HG03558 (cell line): ENCODE results near the gene SLC19A1.

ENCODE experiments used
- ATAC-seq: cut with Tn5 transposase; IDR thresholded peaks from one replicate; pipeline ENCODE4 v1.9.1; 2021; ENCODE audit warnings: moderate number of reproducible peaks; ENCODE audit not compliant: unreplicated experiment; ENCODE audit errors: extremely low read depth

The SLC19A1 gene

DNA sequence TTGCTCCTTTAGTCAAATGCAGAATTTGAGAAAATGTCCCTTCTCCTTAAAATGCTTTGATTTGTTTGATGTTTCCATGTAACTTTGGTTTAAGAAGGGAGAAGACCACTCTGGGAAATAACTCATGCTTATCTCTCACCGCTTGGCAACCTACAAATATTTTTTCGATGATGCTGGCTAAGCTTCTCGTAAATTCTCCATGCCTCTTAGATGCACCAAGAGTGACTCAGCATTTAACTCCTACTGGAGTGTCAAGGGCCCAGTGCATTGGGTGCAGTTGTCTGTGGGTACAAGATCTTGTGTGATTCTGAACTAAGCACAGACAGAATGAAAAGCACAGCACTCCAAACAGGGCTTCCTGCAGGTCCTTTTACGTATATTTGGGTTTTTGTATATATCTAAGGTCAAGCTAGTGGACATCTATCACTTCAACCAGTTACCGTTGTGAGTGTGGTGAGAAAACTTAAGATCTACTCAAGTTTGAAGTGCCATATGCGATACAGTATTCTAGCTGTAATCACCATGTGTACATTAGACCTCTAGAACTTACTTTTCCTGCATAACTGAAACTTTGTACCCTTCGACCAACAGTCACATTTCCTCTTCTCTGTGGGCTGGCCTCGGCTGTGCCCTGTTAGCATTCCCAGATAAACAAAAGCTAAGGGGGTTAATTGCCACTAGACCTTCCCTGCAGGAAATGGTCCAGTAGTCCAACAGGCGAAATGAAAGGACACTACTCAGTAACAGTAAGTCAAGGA lies 81.5 kb downstream of the SLC19A1 start:
- no peak for ATAC-seq

DNA sequence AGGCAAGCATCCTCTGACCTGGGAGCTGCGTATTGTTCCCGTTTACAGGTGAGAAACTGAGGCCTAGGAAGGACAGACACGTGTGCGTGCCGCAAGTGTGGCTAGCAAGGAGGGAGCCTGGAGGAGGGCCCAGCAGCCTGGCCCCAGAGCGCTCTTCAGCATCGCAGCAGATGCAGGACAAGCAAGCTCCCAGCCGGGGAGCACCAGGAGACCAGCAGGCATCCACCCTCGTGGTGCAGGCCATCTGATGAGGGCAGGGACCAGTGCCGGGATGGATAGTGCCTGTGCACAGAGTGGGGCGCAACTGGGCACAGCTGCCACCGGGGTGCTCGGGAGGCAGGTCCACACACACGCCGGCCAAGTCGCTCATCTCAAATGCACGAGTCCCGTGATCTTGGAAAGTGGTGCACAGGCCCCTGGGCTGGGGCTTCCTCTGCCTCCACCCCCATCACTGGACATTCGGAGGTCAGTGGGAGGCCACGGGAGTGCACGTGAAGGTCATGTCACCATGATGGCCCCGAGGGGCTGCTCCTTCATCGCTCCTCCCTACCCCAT lies 82.2 kb downstream of the SLC19A1 start:
- ATAC-seq = no peak

DNA sequence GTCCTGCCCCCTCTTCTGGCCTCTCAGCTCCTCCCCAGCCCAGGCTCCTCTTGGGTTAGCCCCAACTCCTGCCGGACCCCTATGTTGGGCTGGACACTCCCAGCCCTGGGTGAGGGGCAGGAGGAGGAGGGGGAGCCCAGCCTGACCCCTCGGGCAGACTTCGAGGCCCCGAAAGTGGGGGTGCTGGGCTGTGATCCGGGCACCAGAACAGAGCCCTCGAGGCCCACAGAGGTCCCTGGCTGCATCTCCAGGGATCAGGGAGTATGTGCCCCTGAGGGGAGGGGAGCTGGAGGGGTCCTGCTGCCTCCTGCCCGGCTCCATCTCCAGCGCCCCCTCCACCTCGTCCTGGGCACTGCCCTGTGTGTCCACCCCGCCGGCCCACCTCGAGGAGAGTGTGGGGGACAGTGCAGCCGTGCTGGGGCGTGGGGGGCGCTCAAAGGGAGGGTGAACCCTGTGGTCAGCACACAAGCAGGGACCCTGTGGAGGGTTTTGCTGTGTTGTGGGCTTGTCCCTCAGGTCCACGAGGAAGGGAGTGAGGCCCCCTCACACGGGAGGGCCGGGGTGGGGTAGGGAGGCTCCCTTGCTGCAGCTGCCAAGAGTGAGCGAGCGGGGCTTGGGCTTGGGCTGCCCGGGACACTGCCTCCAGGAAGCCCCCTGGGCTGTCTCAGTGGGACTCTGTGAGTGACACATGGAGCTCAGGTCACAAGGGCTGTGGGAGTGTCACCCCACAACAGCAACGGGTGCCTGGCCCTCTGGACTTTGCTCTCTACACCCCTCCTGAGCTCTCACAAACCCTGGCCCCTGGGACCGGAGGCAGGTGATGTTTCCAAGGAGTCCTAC lies 82.8 kb downstream of the SLC19A1 start:
- ATAC-seq = no peak

DNA sequence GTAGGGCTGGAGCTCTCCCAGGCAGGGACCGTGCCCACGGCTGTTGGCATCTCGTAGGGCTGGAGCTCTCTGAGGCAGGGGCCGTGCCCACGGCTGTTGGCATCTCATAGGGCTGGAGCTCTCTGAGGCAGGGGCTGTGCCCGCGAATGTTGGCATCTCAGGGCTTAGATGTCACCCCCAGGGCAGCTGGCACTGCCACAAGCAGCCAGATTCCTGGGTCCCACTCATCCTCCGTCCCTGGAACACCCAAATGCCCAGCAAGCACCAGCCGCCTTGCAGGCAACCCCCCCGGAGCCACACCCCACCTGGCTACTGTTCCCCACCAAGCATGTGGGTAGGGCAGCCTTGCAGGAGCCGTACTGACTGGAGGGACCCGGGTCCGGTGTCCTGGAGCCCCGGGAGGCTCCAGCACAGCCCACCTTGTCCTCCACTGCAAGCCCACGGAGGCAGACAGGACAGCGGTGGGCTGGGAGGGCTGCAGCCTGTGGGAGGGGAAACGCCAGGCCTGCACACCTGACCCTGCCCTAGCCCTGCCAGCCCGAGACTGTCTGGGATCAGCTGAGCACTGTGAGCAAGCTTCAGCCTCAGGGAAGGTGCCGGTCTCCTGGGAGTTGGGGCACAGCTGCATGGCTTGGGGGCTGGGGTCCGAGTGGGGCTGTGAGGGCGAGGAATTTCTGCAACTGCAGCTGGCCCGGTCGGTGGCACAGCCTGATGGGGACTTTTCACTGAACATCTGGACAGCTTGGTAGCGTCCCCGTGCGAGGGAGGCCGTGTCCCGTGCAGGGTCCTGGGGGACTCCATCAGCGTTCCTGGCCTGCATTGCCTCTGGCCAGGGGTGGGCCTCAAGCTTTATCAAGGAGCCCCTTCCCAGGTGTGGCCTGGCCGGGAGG lies 83.7 kb downstream of the SLC19A1 start:
- ATAC-seq = no peak

DNA sequence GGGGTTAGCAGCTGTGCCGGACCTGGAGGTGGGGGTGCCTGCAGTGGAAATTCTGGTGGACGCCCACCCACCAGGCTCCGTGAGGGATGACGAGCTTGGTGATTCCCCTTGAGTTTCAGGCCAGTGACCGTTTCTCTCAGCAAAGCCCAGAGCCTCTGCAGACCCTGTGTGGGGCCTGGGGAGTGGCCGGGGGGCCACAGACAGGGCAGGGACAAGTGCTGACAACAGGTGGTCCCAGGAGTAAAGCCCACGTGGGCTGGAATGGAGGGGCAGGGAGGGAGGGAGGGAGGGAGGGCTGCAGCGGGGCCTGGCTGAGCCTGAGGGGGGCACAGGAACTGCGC lies 84.4 kb downstream of the SLC19A1 start:
- no peak for ATAC-seq

DNA sequence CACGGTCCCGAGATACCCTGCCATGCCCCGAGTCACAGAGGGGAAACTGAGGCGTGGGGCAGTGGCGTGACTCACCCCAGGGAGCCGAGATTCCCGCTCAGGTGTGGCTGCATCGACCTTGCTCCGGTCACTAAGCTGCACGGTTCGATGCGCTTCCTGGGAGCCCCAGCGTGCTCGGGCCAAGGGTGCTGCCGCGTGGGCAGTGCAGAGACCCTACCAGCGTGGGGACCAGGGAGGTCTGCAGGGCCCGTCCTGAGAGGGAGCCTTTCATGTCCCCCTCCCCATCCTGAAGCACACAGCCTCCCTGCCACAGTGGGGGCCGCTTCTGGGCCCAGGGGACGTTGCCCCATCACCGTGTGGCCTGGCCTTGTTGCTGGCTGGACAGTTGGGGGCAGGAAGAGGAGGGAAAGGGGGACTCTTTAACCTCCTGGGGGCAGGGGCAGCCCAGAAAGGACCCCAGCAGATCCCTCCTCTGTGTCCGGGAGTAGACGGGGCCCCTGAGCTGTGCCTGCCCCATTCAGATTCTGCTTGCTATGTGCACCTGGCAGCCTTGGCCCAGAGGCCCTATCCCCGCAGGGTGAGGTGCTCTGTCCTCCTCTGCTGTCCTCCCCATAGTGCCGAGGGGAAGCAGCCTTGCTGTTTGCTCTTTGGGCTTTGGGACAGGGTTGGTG lies 84.9 kb downstream of the SLC19A1 start:
- ATAC-seq = no peak

DNA sequence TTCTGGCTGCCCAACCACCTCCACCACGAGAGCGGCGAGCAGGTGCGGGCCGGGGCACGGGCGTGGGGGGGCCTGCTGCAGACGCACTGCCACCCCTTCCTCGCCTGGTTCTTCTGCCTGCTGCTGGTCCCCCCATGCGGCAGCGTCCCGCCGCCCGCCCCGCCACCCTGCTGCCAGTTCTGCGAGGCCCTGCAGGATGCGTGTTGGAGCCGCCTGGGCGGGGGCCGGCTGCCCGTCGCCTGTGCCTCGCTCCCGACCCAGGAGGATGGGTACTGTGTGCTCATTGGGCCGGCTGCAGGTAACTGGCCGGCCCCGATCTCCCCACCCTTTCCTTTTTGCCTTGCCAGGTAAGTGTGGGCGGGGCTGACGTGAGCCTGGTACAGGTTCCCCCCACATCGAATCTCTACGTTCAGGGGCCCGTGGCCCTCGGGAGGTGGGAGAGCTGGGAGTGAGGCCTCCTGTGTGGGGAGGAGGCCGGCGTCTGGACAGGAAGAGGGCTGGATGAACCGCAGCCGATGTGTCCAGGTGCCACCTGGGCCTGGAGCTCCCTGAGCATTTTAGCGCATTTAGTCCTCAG lies 85.6 kb downstream of the SLC19A1 start:
- ATAC-seq = no peak

DNA sequence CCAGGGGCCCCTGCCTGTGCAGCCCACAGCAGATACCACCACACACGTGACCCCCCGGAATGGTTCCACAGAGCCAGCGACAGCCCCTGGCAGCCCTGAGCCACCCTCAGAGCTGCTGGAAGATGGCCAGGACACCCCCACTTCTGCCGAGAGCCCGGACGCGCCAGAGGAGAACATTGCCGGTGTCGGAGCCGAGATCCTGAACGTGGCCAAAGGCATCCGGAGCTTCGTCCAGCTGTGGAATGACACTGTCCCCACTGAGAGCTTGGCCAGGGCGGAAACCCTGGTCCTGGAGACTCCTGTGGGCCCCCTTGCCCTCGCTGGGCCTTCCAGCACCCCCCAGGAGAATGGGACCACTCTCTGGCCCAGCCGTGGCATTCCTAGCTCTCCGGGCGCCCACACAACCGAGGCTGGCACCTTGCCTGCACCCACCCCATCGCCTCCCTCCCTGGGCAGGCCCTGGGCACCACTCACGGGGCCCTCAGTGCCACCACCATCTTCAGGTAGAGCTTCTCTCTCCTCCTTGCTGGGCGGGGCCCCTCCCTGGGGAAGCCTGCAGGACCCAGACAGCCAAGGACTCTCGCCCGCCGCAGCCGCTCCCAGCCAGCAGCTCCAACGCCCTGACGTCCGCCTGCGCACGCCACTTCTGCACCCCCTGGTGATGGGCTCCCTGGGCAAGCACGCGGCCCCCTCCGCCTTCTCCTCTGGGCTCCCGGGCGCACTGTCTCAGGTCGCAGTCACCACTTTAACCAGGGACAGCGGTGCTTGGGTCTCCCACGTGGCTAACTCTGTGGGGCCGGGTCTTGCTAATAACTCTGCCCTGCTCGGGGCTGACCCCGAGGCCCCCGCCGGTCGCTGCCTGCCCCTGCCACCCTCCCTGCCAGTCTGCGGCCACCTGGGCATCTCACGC lies 86.3 kb downstream of the SLC19A1 start:
- ATAC-seq = no peak

DNA sequence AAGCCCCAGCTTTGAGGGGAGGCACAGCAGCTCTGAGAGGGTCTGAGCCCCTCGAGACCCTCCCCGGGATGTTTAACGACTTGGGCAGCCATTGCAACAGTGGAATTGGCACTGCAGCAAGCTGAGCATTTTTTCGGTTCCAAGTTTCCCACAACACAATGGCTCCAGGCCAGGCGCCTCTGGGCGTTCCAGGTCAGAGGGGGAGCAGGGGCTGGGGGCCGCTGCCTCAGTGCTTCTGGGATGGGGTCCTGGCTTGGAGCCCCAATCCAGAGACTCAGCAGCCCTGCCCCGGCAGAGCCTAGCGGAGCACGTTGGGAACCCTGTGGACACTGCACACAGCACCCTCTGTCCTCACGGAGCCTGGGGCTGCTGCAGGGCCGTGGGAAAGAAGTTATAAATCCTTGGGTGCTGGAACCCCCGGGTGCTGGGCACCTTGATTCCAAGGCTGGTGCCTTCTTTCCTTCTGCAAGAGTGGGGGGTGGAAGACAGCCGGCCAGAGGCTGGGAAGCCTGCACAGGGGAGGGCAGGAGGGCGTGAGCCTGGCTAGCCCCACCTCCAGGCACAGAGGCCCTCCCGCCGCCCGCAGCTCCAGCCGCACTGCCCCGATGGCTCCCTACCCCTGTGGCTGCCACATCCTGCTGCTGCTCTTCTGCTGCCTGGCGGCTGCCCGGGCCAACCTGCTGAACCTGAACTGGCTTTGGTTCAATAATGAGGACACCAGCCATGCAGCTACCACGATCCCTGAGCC lies 87.1 kb downstream of the SLC19A1 start:
- no peak for ATAC-seq

DNA sequence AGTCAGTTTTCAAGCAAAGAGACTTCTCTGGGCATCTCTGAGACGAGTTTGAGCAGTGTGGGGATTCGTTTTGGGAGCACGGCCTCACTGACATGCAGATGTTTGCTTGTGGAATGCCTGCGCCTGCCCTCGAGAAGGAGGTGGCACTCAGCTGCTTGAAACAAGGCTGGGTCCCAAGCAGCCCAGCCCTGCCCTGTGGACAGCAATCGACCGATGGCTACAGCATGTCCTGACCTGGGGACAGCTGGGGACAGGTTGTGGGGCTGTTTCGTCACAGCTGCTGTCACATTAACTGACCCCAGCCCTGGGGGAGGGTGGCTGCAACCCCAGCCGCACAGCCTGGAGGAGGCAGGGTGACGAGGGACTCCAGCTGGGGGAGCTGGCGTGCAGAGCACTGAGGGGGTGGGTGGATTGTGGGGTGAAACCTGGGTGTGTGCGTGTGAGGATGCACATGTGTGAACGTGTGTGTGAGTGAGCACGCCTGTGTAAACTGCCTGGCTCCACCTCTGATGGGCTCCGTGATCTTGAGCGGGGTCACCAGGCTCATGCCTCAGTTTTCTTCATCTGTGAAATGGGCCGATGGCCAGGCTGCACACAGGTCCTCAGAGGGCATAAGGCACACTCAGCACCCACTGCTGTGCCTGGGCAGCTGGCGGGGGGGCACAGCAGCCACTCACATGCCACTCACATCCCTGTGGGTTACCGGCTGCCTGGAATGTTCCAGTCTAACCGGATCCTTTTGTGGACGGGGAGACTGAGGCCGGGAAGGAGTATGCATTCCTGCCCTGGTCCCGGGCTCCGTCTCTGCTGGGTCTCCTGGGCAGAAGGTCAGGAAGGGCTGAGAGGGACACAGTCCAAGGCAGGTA lies 87.9 kb downstream of the SLC19A1 start:
- no peak for ATAC-seq

DNA sequence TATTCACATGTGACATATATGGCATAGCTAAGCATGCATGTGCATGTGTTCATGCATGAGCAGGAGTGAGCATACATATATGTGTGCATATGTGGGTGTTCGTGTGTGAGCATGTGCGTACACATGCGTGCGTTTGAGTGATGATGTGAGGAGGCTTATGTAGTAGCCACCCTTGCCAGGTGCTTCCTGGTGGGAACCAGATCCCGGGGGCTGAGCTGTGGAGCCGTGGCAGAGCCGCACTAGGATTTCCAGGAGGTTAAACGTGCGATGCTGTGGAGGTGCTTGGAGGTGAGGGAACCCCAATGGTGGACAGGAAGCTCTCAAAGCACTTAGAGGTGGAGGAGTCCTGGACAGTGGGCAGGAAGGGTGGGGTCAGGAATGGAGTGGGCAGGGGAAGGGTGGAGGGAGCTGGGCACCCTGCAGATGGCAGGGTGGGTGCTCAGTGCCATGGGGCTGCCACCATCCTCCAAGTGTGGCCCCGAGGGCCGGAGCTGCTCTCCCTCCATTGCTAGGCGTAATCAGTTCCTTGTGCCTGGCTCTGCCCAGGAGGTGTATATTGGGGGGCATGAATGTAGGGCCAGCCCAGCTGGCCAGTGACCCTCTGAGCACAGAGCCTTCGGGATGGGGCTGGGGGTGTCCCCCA lies 88.8 kb downstream of the SLC19A1 start:
- ATAC-seq = no peak

DNA sequence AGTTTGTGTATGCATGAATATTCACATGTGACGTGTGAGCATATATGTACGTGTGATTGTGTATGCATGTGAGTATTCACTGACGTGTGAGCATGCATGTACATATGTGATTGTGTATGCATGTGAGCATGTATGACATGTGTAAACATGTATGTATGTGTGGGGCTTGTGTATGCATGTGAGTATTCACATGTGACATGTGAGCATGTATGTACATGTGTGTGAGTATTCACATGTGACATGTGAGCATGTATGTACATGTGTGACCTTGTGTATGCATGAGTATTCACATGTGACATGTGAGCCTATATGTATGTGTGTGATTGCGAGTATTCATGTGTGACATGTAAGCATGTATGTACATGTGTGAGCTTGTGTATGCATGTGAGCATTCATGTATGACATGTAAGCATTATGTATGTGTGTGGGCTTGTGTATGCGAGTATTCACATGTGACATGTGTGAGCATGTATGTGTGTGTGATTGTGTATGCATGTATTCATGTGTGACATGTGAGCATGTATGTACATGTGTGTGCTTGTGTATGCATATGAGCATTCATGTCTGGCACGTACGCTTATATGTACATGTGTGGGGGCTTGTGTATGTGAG lies 89.4 kb downstream of the SLC19A1 start:
- no peak for ATAC-seq

DNA sequence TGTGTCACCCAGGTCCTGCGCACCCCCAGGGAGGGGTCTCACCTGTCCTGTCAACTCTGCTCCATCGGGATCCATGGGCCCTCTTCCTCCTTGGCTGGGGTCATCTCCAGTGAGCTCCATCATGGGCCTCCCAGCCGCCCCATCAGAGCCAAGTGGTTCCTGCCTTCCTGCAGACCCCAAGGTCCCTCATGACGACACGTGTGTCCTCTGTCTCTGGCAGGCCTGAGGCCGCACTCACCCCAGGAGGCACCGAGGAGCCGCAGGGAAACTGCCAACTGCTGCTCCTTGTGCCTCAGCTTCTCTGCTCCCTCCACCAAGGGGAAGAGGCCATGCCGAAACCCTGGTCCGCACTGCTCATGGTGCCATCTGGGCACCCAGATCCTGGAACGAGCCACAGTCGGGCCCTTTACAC lies 90.5 kb downstream of the SLC19A1 start:
- no peak for ATAC-seq

DNA sequence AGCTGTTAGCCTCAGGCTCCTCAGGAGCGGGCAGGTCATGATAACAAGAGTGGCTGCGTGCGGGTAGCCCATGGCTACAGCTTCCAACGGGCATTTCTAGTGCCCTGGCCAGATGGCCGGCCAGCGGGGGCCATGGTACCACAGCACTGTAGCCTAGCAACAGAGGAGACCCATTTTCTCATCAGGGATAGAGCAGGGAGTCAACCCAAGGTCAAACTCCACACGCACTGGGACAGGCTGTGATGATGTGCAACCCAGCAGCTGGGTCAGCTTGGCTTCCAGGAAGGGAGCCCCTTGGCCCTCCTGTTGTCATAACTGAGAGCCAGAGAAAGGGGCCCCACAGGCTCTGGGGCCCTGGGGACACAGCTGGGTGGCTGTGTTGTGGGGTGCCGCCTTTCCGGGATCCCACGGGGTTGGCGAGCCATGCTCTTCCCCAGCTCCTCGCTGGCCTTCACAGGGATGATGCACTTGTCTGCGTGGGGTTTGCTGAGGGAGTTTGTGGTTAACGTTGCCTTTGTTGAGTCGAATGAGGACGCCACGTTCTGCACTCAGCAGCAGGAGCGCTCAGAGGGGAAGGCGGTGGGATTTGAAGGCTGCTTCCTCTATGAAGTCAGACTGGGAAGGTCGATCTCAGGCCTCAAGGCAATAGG lies 91.0 kb downstream of the SLC19A1 start:
- ATAC-seq = no peak

DNA sequence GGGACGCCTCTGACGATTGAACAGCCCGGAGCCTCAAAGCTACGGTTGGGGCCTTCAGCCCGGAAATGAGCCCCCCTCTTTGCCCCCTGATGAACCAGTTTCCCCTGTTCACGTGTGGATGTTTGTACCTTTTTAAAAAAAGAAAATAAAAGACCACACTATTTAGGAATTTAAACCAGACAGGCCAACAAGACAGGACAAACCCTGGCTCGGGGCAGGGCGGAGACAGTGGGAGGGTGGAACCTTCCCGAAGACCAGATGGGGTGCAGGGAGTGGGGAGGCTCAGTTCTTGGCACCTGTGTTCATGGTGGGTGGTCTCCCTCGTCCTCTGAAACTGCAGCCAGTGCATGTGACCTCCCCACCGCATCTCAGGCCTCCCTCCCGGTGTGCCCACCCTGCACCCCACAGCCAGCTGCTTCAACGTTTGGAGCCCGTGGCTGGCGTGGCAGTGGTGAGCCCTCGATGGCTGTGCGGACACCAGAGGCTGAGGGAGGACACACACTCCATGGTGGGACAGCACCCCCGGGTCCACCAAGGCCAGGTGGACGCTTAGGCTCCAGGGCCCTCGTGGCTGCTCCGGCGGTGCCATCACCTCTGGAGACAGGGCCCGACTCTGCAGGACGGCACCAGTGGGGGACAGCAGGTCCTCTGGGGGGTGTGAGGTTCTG lies 91.7 kb downstream of the SLC19A1 start:
- no peak for ATAC-seq
